ENCODE data around the gene GOLGA6L1.

GOLGA6L1 gene

DNA sequence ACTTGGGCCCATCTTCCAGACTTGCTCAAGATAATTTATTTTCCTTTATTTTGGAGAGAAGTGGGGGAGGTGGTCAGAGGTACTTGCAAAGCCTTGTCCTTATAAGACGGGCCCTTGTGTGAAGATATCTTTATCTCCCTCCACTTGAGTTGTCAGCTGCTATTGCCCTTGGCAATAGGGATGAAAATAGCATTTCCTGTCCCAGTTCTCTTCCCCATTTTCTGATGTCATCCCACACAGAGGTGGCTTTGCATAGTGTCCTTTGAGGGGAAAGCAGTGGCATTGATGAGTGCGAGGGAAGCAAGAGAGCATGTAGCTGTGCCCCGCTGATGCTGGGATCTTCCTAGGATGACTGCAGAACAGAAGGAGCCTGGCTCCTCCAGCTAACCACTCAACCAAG, 55.4 kb downstream of the GOLGA6L1 start:
- H3K4me1 ChIP-seq (ENCODE audit: control insufficient read depth, low read depth, low read length): no peaks in the 10 kb centered on the region
- no peak overlapping the region for H3K9ac ChIP-seq (ENCODE audit: low read length)
- H3K4me3 ChIP-seq (ENCODE audit: low read length): no peak overlapping the region
- H3K27me3 ChIP-seq (ENCODE audit: control insufficient read depth, insufficient read depth, low read length): no peaks in the 10 kb centered on the region
- no peaks in the 10 kb centered on the region for H3K9me3 ChIP-seq (ENCODE audit: control insufficient read depth, low read depth, low read length)
- H3K36me3 ChIP-seq (ENCODE audit: control insufficient read depth, low read depth, low read length): no peaks in the 10 kb centered on the region
- no peak overlapping the region for H3K27ac ChIP-seq (ENCODE audit: low read length)

DNA sequence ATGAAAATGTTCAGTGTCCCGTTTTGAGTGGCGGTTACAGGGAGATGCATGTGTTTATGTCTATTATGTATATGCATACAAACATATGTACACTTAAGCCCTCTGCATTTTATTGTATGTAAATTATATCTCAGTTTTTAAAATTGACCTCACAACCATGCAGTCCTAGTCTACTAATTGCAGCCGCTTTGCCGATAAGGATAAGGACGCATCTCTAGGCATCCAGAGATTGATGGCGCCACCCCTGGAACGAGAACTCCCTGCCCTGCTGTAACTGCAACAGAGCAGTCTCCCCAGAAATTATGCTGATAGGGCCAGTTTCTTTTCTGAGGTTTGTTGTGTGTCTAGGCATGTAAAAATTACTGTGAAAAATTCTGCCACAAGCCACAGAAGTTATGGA, 56.9 kb downstream of the GOLGA6L1 start:
- H3K9ac ChIP-seq (ENCODE audit: low read length): no peak overlapping the region
- no peak overlapping the region for H3K27ac ChIP-seq (ENCODE audit: low read length)
- H3K4me1 ChIP-seq (ENCODE audit: control insufficient read depth, low read depth, low read length): no peaks in the 10 kb centered on the region
- H3K27me3 ChIP-seq (ENCODE audit: control insufficient read depth, insufficient read depth, low read length): no peaks in the 10 kb centered on the region
- no peaks in the 10 kb centered on the region for H3K36me3 ChIP-seq (ENCODE audit: control insufficient read depth, low read depth, low read length)
- no peak overlapping the region for H3K4me3 ChIP-seq (ENCODE audit: low read length)
- no peaks in the 10 kb centered on the region for H3K9me3 ChIP-seq (ENCODE audit: control insufficient read depth, low read depth, low read length)
